Measurements from ENCODE around the gene GART.
"Not testable (repeated sequence)": the region's sequence is repeated elsewhere in the genome, so short reads cannot be mapped to it uniquely, and the experiment has no call there.

GRCh38 chr21:33507003-33507402 lies 34.9 kb downstream of the GART start:
- TF ChIP-seq, protein P1, sequence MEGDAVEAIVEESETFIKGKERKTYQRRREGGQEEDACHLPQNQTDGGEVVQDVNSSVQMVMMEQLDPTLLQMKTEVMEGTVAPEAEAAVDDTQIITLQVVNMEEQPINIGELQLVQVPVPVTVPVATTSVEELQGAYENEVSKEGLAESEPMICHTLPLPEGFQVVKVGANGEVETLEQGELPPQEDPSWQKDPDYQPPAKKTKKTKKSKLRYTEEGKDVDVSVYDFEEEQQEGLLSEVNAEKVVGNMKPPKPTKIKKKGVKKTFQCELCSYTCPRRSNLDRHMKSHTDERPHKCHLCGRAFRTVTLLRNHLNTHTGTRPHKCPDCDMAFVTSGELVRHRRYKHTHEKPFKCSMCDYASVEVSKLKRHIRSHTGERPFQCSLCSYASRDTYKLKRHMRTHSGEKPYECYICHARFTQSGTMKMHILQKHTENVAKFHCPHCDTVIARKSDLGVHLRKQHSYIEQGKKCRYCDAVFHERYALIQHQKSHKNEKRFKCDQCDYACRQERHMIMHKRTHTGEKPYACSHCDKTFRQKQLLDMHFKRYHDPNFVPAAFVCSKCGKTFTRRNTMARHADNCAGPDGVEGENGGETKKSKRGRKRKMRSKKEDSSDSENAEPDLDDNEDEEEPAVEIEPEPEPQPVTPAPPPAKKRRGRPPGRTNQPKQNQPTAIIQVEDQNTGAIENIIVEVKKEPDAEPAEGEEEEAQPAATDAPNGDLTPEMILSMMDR (IDR thresholded peaks at IDR 0.05) = not testable (repeated sequence)
- TF ChIP-seq POLR2A (IDR thresholded peaks at IDR 0.05) = not testable (repeated sequence)
